Stimulated activated CD4-positive, alpha-beta T cell treated with anti-CD3 and anti-CD28 coated beads, TNF-alpha, amount 100 ng/mL, for 4 hours (primary cell): ENCODE data around the gene CRYGB.

Experiments used
- DNase-seq, 3 experiments: peaks; one replicate each; pipeline ENCODE4 v3.0.0-alpha.2; 2020; ENCODE audit warnings: low read depth in 3 of 3

The CRYGB gene, protein sequence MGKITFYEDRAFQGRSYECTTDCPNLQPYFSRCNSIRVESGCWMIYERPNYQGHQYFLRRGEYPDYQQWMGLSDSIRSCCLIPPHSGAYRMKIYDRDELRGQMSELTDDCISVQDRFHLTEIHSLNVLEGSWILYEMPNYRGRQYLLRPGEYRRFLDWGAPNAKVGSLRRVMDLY

GRCh38 chr2:208146006-208146405 lies at the start of gene CRYGB:
Gene CRYGB, minus strand, starts transcription at chr2:208146158. Its CDS starts 38 bp downstream, at chr2:208146120.
- no peak for DNase-seq

DNA sequence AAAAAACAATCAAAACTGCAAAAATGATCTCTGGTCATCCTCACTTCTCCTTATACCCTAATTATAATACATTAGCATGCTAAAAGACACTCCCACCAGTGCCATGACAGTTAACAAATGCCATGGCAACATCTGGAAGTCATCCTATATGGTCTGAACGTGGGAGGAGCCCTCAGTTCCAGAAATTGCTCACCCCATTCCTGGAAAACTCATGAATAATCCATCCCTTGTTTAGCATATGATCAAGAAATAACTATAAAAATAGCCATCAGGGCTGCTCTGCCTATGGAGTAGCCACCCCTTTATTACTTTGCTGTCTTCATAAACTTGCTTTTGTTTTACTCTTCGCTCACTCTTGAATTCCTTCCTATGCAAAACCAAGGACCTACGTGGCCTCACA lies 49.6 kb upstream of the CRYGB start:
- no peak for DNase-seq

DNA sequence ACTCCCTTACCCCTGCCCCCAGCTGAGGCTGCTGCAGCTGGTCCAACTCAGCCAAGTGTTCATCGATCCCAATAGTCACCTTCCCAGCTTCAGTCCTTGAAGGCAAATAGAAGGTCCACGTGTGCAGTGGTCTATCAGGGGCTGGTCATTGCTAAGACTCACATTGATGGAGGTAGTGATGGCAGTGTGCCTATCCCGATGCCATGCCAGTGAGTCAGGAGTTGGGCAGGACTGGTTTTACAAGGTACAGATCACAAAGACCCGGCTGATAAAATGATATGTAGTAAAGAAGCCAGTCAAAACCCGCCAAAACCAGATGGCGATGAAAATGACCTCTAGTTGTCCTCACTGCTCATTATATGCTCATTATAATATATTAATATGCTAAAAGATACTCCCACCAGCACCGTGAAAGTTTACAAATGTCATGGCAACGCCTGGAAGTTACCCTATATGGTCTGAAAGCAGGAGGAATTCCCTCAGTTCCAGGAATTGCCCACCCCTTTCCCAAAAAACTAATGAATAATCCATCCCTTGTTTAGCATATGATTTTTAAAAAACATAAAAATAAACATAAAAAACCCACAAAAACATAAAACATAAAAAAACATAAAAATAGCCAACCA lies 46.8 kb upstream of the CRYGB start:
- no peak for DNase-seq

DNA sequence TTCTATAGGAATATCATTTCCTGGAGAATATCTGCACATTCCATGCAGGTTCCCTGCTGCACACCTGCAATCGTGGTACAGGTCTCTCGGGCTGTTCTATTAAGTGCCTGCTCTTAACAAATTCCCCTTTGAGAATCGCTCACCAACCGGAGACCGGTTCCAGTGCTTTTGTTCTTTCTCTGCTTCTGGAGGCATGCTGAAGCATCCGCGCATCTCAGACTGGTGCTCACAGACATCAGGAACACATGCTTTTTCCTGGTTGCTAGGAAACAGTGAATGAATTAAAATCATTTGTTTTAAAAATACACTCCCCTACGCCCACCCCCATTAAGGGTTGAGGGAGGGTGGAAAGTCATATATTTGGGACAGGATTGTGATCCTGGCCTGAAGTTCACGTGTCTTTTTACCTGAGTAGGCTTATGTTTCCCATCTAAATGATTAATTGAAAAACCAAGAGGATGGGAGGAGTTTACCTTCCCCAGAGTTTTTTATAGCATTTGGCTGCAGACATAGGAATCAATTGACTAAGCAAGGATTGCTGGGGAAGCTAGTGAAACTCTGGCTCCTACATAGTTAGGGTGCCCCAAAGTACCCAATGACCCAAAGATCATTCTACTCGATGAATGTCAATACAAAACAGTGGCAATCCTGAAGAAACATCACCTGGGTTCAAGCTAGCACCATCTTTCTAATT lies 44.0 kb upstream of the CRYGB start, which contains the start of gene C2orf80:
TSS of gene C2orf80 (minus strand) at position 221 of the 694 bp plus-strand sequence. CDS start 3,044 bp downstream, outside the sequence.
- DNase-seq, result no peak

DNA sequence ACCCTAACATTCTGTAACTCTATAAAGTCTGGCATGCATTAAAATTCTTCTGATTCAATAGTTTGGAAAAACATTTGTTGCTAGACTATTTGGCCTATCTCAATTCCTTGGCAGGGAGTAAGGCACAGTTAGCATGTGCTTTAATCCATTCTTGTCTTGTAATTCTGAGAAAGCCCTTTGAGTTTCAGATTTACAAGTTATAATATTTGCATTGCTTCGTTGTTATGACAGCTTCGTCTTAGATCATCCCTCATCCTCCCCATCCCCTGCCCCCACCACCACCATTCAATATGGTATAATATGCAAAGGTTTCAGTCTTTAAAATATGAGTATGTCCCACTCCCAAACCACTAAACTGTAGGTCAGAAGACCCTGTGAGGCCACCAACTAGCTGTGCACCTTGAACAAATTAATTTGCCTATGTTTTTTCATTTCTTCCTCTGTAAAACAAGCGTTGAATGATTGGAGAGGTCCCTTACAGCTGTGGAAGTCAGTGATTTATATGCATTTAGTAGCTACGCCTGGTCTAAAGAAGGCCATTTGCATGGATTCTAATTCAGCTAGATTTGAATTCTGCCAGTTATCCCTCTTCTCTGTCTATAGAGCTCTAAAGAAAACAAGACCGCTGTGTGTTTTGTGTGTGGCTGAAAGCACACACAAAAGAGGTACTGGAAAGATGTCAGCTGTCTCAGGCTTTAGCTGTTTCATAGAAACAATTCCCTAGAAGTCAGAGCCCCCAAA lies 43.3 kb upstream of the CRYGB start:
- DNase-seq, result no peak

DNA sequence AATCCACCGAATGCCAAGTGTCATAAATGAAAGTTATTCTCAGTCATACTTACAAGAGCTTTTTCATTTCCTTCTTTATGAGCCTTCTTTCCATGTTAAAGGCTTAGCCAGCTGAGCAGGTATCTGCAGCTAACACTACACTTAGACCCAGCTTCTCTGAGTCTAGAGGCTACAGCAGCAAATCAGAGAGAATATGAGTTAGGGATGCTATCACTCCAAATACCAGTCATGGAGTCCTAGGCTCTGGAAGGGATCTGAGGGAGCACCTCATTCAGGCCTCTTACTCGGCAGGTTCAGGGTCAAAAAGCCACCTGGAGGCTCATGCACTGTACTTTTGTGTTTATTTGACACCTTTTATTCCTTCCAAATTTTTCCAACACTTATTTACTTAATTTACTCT lies 40.9 kb upstream of the CRYGB start:
- DNase-seq, result no peak

DNA sequence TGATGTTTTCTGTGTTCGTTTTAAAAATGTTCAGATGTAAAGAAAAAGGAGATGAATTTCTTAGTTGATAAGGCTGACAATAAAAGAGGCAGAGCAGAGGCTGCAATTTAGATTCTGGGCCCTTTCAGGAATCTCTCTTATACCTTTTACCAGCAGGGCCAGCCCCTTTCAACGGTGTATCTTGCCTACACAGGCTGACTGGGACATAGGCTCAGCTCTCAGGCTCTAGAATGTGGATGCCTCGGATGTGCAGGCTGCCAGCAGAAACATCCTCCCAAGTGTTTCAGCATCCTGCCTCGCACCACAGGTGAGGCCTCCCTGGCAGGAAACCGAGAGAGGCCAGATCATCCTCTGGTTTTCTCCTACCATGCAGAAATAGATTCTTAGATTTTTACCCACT lies 40.5 kb upstream of the CRYGB start:
- no peak for DNase-seq

- no peak for DNase-seq
Measured at GRCh38 chr2:208183972-208184705, 38.2 kb upstream of the CRYGB start.

DNA sequence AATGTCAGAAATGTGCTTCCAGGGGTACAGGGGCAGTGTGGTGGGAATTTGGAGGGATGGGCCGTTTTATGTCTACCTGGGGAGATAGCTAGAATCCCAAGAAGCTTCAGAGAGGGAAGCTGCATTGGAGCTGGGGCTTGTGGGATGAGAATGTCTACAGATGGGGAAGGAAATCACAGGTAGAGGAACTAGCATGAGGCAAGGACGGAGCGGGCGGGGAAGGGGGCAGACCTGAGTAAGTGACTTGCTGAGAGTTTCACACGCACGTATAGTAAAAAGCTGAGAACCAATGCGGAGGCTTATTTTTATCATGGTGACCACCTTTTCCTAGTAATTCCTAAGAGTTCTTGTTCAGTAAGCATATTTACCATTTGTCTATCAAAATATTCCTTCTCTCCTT lies 37.6 kb upstream of the CRYGB start:
- no peak for DNase-seq

GRCh38 chr2:208182835-208183234 lies 36.9 kb upstream of the CRYGB start:
- DNase-seq, result no peak

GRCh38 chr2:208179028-208179609 lies 33.2 kb upstream of the CRYGB start:
- no peak for DNase-seq

DNA sequence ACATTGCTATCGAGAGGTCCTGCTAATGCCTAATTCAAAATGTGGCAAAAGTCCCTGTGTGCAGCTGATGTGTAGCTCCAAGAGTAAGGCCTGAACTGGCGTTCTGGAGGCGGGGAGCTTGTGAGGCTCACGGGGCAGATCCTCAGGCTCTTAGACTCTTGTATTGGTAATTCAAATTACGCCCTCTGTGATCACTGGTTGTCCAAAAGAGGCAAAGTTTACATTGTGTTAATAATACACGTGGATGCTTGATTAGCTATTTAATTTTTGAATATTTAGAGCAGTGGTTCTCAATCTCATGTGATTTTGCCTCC lies 29.8 kb upstream of the CRYGB start:
- no peak for DNase-seq

GRCh38 chr2:208175069-208175839 lies 29.3 kb upstream of the CRYGB start:
- DNase-seq, result peak; percentile 18 to 34 (median 27)

DNA sequence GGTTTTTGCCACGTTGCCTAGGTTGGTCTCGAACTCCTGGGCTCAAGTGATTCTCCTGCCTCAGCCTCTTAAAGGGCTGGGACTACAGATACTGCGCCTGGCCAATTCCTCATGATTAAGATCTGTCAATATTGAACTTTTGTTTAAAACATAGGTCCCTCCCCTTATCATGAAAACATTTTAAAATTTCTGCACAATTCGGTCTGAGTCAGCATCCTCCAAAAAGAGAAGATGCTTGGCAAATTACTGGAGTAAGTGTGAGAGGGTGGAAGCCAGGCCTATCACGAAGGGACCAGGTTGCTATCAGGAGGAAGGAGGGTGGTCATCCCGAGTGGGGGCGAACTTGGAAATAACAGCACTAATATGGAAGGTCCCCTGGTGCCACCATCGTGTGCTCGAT lies 28.2 kb upstream of the CRYGB start:
- no peak for DNase-seq

GRCh38 chr2:208172125-208172524 lies 26.2 kb upstream of the CRYGB start:
- no peak for DNase-seq

DNA sequence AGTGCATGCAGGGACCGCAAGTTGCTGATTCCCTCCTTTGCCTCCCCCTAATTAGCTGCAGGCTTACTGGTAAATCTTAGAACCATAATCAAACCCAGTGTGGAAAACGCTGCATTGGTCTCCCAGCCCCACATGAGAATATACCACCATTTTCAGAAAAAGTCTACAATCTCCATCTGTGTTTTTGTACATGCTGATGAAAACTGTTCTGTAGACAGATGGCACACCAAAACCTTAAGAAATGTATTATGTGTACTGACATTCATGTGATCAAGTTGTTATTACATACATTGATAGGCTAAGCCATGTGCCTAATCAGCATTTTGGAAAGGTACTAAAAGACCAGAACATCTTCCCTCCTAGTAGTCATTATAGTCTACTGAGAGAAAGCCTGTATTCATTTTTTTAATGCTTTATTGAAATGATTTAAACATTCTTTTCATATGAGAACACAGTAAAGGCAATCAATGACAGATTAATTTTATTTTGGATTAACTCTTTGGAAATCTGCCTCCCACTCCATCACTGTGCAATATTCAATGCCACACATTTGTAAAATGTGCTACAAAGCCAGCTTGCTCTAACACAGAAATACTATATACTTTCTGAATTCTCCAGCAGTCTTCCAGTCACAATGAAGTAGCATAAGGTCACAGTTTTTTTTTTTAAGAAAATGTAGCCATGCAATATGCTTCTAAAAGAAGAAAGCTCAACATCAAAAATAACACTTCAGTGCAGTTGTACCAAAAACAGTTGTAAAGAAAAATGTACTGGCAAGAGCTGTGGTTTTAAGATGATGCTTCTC lies 19.2 kb upstream of the CRYGB start:
- no peak for DNase-seq

- no peak for DNase-seq
Measured at GRCh38 chr2:208163489-208163888, 17.5 kb upstream of the CRYGB start, which contains the start of gene CRYGA. Gene CRYGA, minus strand, starts transcription at chr2:208163589. Its CDS starts 33 bp downstream, at chr2:208163556.

DNA sequence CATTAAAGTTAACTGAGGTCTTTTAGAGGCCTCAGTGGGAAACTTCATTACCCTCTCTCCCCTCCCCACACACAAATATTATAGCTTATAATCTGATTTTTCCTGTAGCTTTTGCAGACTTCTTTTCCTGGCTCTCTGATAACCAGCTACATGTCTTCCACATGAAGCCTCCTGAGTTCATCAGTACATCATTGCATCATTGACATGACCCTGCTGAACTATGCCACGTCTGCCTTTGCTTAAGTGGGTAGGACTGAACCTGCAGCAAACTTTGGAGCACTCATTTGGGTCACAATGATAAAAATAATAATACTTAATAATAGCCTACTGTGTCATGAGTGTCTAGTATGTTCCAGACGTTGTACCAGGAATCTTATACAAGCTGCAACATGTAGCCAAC lies 10.5 kb upstream of the CRYGB start:
- DNase-seq, result no peak

GRCh38 chr2:208153156-208153555 lies 7.2 kb upstream of the CRYGB start:
- DNase-seq, result no peak

DNA sequence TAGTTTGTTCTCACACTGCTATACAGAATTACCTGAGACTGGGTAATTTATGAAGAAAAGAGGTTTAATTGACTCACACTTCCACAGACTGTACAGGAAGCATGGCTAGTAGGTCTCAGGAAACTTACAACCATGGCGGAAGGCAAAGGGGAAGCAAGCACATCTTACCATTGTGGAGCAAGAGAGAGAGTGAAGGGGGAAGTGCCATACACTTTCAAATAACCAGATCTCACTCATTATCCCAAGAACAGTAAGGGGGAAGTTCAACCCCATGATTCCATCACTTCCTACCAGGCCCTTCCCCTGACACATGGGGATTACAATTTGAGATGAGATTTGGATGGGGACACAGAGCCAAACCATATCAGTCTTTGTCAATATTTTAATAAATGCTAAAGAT lies 5.0 kb upstream of the CRYGB start:
- no peak for DNase-seq
